Body of pancreas (tissue), 4 donors: ENCODE results near the gene ATP5IF1.

ENCODE experiments used
- POLR2A ChIP-seq, 3 donors: fragments of 450-650 bp; IDR thresholded peaks; one replicate each; pipeline ENCODE4 v1.6.1; 2016; ENCODE audit warnings: antibody characterized with exemption in 3 of 3, mild to moderate bottlenecking in 2 of 3
- TF ChIP-seq, protein P1 (sequence below), 7 experiments: fragments of 450-650 bp in 4 of 7; fragments of 200-600 bp in 3 of 7; sonication (generic) in 3 of 7; IDR thresholded peaks; one replicate each; pipeline ENCODE4 v1.5.1; 2016 to 2019; ENCODE audit warnings: antibody characterized with exemption in 7 of 7

DNA sequence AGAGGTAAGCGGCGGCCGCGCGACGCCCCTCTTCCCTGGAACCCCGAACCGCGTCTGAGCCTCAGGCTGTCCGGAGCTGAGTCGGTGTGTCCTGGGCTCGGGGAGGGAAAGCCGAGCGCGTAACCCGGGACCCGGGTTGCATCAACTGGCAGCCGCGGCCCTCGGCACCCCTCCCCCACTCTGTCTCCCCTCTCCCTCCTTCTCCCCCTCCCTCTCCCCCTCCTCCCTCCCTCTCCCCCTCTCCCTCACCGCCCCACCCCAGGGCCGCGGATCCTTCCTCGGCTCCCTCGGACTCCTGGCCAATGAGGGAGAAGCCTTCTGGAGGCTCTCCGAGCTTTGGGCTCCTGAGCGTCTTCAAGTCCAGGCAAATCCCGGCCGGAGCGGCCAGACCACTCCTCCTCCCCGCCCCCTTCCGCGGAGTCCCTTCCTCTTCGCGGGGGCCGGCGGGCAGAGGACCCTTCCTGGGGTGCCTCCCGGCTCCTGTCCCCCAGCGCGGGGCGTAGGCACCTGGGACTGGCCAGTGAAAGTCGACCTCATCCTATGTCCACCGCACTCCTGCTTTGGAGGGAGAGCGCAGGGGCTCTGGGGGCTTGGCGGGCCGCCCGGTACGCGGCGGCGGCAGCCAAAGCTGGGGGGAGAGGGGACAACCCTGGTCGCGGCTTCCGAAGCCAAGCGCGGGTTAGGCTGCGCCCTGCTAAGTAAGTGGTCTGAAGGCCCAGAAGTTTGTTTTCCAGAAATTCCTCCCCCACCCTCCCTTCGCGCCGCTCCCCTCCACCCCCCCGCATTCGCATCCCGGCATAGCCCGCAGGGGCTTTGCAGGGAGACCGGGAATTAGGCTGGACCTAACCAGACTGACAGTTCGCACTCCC, 24.2 kb downstream of the ATP5IF1 start:
- no peak for TF ChIP-seq POLR2A (IDR thresholded peaks at IDR 0.05)
- TF ChIP-seq, protein P1, sequence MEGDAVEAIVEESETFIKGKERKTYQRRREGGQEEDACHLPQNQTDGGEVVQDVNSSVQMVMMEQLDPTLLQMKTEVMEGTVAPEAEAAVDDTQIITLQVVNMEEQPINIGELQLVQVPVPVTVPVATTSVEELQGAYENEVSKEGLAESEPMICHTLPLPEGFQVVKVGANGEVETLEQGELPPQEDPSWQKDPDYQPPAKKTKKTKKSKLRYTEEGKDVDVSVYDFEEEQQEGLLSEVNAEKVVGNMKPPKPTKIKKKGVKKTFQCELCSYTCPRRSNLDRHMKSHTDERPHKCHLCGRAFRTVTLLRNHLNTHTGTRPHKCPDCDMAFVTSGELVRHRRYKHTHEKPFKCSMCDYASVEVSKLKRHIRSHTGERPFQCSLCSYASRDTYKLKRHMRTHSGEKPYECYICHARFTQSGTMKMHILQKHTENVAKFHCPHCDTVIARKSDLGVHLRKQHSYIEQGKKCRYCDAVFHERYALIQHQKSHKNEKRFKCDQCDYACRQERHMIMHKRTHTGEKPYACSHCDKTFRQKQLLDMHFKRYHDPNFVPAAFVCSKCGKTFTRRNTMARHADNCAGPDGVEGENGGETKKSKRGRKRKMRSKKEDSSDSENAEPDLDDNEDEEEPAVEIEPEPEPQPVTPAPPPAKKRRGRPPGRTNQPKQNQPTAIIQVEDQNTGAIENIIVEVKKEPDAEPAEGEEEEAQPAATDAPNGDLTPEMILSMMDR (IDR thresholded peaks at IDR 0.05), result no peak
